Esophagus (tissue), 2 donors: ENCODE measurements around the gene NACC2. TPM values are rescaled to one million over a fixed set of nuclear protein-coding genes. Genes with fewer than 3 reads are reported as not detected.

Experiments
- H3K27ac ChIP-seq, 2 donors: one replicate each; pipeline ENCODE4 v1.5.1; 2013; ENCODE audit warnings: low read depth in 2 of 2, mild to moderate bottlenecking in 2 of 2, inconsistent platforms in 1 of 2, low read length in 1 of 2, moderate library complexity in 1 of 2
- H3K27me3 ChIP-seq, 2 donors: one replicate each; pipeline ENCODE4 v1.6.1; 2013; ENCODE audit warnings: low read length in 2 of 2, control low read depth in 1 of 2, mild to moderate bottlenecking in 1 of 2; ENCODE audit not compliant: insufficient read depth in 2 of 2, control insufficient read depth in 1 of 2
- H3K36me3 ChIP-seq, 2 donors: one replicate each; pipeline ENCODE4 v1.6.1; 2013; ENCODE audit warnings: low read length in 1 of 2; ENCODE audit not compliant: control insufficient read depth in 2 of 2, insufficient read depth in 2 of 2
- H3K4me1 ChIP-seq, 2 donors: one replicate each; pipeline ENCODE4 v1.6.1; 2013; ENCODE audit warnings: low read length in 1 of 2; ENCODE audit not compliant: control insufficient read depth in 2 of 2, insufficient read depth in 2 of 2
- H3K4me3 ChIP-seq, 2 donors: one replicate each; pipeline ENCODE4 v1.5.1; 2013; ENCODE audit warnings: low read length in 2 of 2, mild to moderate bottlenecking in 2 of 2, low read depth in 1 of 2, moderate library complexity in 1 of 2
- H3K9me3 ChIP-seq, 2 donors: one replicate each; pipeline ENCODE4 v1.6.1; 2013; ENCODE audit warnings: mild to moderate bottlenecking in 2 of 2, low read depth in 1 of 2, low read length in 1 of 2, moderate library complexity in 1 of 2; ENCODE audit not compliant: control insufficient read depth in 2 of 2, insufficient read depth in 1 of 2
- WGBS, 2 donors: extraction: QIAGEN DNeasy Blood & Tissue Kit; methylation state at CpG; one replicate each; pipeline ENCODE4 v1.1.7; 2013; 5-methylcytosine and 5-hydroxymethylcytosine counted together
- polyA plus RNA-seq, 2 donors: library from polyadenylated mRNA; stranded (reverse); fragments of 200-250 nt; gene quantifications; one replicate each; pipeline ENCODE4 v1.2.3, GENCODE V29; 2013
- donor health status: healthy with polysubstance abuse.
- donor health status: Bipolar disorder and iron deficiency.

The NACC2 gene
- polyA plus RNA-seq, 2 donors, result 3.2 to 4.5 TPM

GRCh38 chr9:136111190-136111589 lies 16.1 kb upstream of the NACC2 start:
- H3K27ac ChIP-seq, result peak overlapping the region in 1 of 2 donors; percentile 8
- no peak overlapping the region for H3K4me3 ChIP-seq
- H3K4me1 ChIP-seq, result peaks cover 5 to 38% of the 10 kb centered on the region in 2 donors
- H3K9me3 ChIP-seq, result no peaks in the 10 kb centered on the region
- H3K27me3 ChIP-seq, result no peaks in the 10 kb centered on the region
- 89 to 94% methylated on average over 22 of the region's 22 CpGs for WGBS, 2 donors
- H3K36me3 ChIP-seq, result peaks cover 5 to 12% of the 10 kb centered on the region in 2 donors

GRCh38 chr9:136110082-136111061 lies 15.3 kb upstream of the NACC2 start:
- Histone ChIP-seq H3K9me3 (peaks cover 0 to 1% of the 10 kb centered on the region in 2 donors), H3K4me1 (peaks cover 5 to 41% of the 10 kb centered on the region in 2 donors), H3K36me3 (peaks cover 5% of the 10 kb centered on the region in 2 donors), H3K4me3 (peak overlapping the region in 1 of 2 donors; percentile 38), H3K27ac (peak overlapping the region; percentile 39 to 66), H3K27me3 (no peaks in the 10 kb centered on the region)
- whole genome bisulfite sequencing, 2 donors, result 18 to 21% methylated on average over 41 to 42 of the region's 42 CpGs

- 1% methylated on average over 37 to 48 of the region's 48 CpGs for WGBS, 2 donors
- Histone ChIP-seq H3K36me3 (no peaks in the 10 kb centered on the region), H3K9me3 (peaks cover 0 to 3% of the 10 kb centered on the region in 2 donors), H3K4me1 (peaks cover 8 to 43% of the 10 kb centered on the region in 2 donors), H3K4me3 (peak overlapping the region; percentile 29 to 38), H3K27me3 (no peaks in the 10 kb centered on the region), H3K27ac (peak overlapping the region; percentile 88 to 93)
Observed at GRCh38 chr9:136109351-136110081, 14.4 kb upstream of the NACC2 start.

GRCh38 chr9:136108648-136109266 lies 13.7 kb upstream of the NACC2 start:
- Histone ChIP-seq H3K27ac (peak overlapping the region; percentile 88 to 93), H3K4me3 (peak overlapping the region; percentile 29 to 38), H3K4me1 (peaks cover 8 to 46% of the 10 kb centered on the region in 2 donors), H3K36me3 (no peaks in the 10 kb centered on the region), H3K27me3 (no peaks in the 10 kb centered on the region), H3K9me3 (peaks cover 0 to 3% of the 10 kb centered on the region in 2 donors)
- WGBS, 2 donors, result 46 to 48% methylated on average over 27 of the region's 27 CpGs

GRCh38 chr9:136107953-136108647 lies 13.0 kb upstream of the NACC2 start:
- Histone ChIP-seq H3K36me3 (no peaks in the 10 kb centered on the region), H3K4me3 (no peak overlapping the region), H3K9me3 (peaks cover 0 to 3% of the 10 kb centered on the region in 2 donors), H3K27me3 (no peaks in the 10 kb centered on the region), H3K4me1 (peaks cover 8 to 48% of the 10 kb centered on the region in 2 donors), H3K27ac (peak overlapping the region; percentile 32 to 88)
- 53 to 67% methylated on average over 29 of the region's 29 CpGs for WGBS, 2 donors

- Histone ChIP-seq H3K9me3 (peaks cover 0 to 3% of the 10 kb centered on the region in 2 donors), H3K27me3 (no peaks in the 10 kb centered on the region), H3K27ac (peak overlapping the region; percentile 32 to 88), H3K36me3 (no peaks in the 10 kb centered on the region), H3K4me1 (peaks cover 8 to 45% of the 10 kb centered on the region in 2 donors), H3K4me3 (no peak overlapping the region)
- WGBS, 2 donors, result 43 to 52% methylated on average over 26 to 29 of the region's 29 CpGs
Observed at GRCh38 chr9:136107155-136107952, 12.3 kb upstream of the NACC2 start.

GRCh38 chr9:136105398-136106135 lies 10.5 kb upstream of the NACC2 start:
- Histone ChIP-seq H3K4me3 (no peak overlapping the region), H3K9me3 (peaks cover 0 to 3% of the 10 kb centered on the region in 2 donors), H3K36me3 (no peaks in the 10 kb centered on the region), H3K27ac (peak overlapping the region in 1 of 2 donors; percentile 3), H3K27me3 (no peaks in the 10 kb centered on the region), H3K4me1 (peaks cover 7 to 39% of the 10 kb centered on the region in 2 donors)
- 27 to 58% methylated on average over 17 of the region's 17 CpGs for WGBS, 2 donors

- Histone ChIP-seq H3K27ac (no peak overlapping the region), H3K4me3 (no peak overlapping the region), H3K27me3 (no peaks in the 10 kb centered on the region), H3K4me1 (peaks cover 3 to 36% of the 10 kb centered on the region in 2 donors), H3K36me3 (no peaks in the 10 kb centered on the region), H3K9me3 (peaks cover 0 to 3% of the 10 kb centered on the region in 2 donors)
- 71 to 82% methylated on average over 6 of the region's 6 CpGs for WGBS, 2 donors
Observed at GRCh38 chr9:136104916-136105315, 9.8 kb upstream of the NACC2 start.
